CD14-positive monocyte (primary cell): ENCODE results near the gene UNKL. TPM values are rescaled to one million over a fixed set of nuclear protein-coding genes. Genes with fewer than 3 reads are reported as not detected.

ENCODE experiments used
- DNase-seq, 3 donors: peaks; one replicate each; pipeline ENCODE4 v3.0.0-alpha.2; 2011 to 2022
- H2AFZ ChIP-seq: 2 replicates; pipeline ENCODE4 v1.6.0; 2012; ENCODE audit warnings: mild to moderate bottlenecking, low read depth, low read length, inconsistent platforms; ENCODE audit not compliant: insufficient read depth, poor library complexity, severe bottlenecking
- H3K27ac ChIP-seq, 2 donors: 1 replicate in 1 of 2; 2 replicates in 1 of 2; pipeline ENCODE4 v1.5.1; 2012 to 2013; ENCODE audit warnings: low read length in 2 of 2, control low read depth in 1 of 2, inconsistent platforms in 1 of 2, low read depth in 1 of 2, mild to moderate bottlenecking in 1 of 2
- H3K27me3 ChIP-seq, 2 donors: one replicate each; pipeline versions ENCODE4 v1.6.0 to v1.6.1; 2011 to 2013; ENCODE audit warnings: low read length in 2 of 2; ENCODE audit not compliant: control insufficient read depth in 2 of 2, insufficient read depth in 2 of 2
- H3K36me3 ChIP-seq, 2 donors: replicated peaks in 1 of 2; 1 replicate in 1 of 2; 2 replicates in 1 of 2; pipeline versions ENCODE4 v1.5.1 to v1.6.1; 2012 to 2013; ENCODE audit warnings: low read length in 2 of 2, control low read depth in 1 of 2, inconsistent platforms in 1 of 2, mild to moderate bottlenecking in 1 of 2; ENCODE audit not compliant: insufficient read depth in 2 of 2, control insufficient read depth in 1 of 2
- H3K4me1 ChIP-seq, 2 donors: 1 replicate in 1 of 2; 2 replicates in 1 of 2; pipeline versions ENCODE4 v1.5.1 to v1.6.1; 2012 to 2013; ENCODE audit warnings: low read length in 2 of 2, control low read depth in 1 of 2, inconsistent platforms in 1 of 2, mild to moderate bottlenecking in 1 of 2, moderate library complexity in 1 of 2; ENCODE audit not compliant: insufficient read depth in 2 of 2, control insufficient read depth in 1 of 2
- H3K4me2 ChIP-seq: replicated peaks from 2 replicates; pipeline ENCODE3; 2012; ENCODE audit warnings: low read length, moderate library complexity, mild to moderate bottlenecking; ENCODE audit not compliant: poor library complexity, severe bottlenecking; ENCODE audit errors: extremely low read depth
- H3K4me3 ChIP-seq, 3 experiments: fragments of 200-600 bp in 1 of 3; sonication (generic) in 1 of 3; replicated peaks in 1 of 3; 1 replicate in 2 of 3; 2 replicates in 1 of 3; pipeline ENCODE4 v1.5.1; 2011 to 2013; ENCODE audit warnings: low read length in 3 of 3, mild to moderate bottlenecking in 3 of 3, control low read depth in 2 of 3, low read depth in 2 of 3, inconsistent platforms in 1 of 3, moderate library complexity in 1 of 3
- H3K79me2 ChIP-seq: 2 replicates; pipeline ENCODE4 v1.6.0; 2012; ENCODE audit warnings: mild to moderate bottlenecking, control low read depth, inconsistent platforms, low read length, moderate library complexity; ENCODE audit not compliant: insufficient read depth
- H3K9ac ChIP-seq: 2 replicates; pipeline ENCODE4 v1.6.0; 2017; ENCODE audit warnings: low read length, mild to moderate bottlenecking; ENCODE audit not compliant: insufficient read depth, poor library complexity, severe bottlenecking
- H3K9me3 ChIP-seq, 2 donors: replicated peaks in 1 of 2; 1 replicate in 1 of 2; 2 replicates in 1 of 2; pipeline versions ENCODE4 v1.5.1 to v1.6.1; 2012 to 2013; ENCODE audit warnings: low read length in 2 of 2, control low read depth in 1 of 2; ENCODE audit not compliant: control insufficient read depth in 1 of 2, insufficient read depth in 1 of 2
- H4K20me1 ChIP-seq: 2 replicates; pipeline ENCODE4 v1.6.0; 2012; ENCODE audit warnings: mild to moderate bottlenecking, low read length, control low read depth, moderate library complexity; ENCODE audit not compliant: insufficient read depth
- H3K27ac Mint-ChIP-seq, 7 donors: one replicate each; pipeline ENCODE4 v1.8.0; 2020; ENCODE audit warnings: mild to moderate bottlenecking in 7 of 7, mixed read lengths in 7 of 7, moderate library complexity in 6 of 7, inconsistent platforms in 2 of 7
- H3K27me3 Mint-ChIP-seq, 3 donors: one replicate each; pipeline ENCODE4 v1.8.0; 2021 to 2022; ENCODE audit warnings: low read depth in 3 of 3, mild to moderate bottlenecking in 3 of 3, mixed read lengths in 3 of 3, moderate library complexity in 3 of 3, inconsistent platforms in 1 of 3
- H3K36me3 Mint-ChIP-seq, 2 donors: one replicate each; pipeline ENCODE4 v1.8.0; 2020; ENCODE audit warnings: mixed read lengths in 2 of 2, inconsistent platforms in 1 of 2, mild to moderate bottlenecking in 1 of 2
- H3K4me1 Mint-ChIP-seq: one replicate; pipeline ENCODE4 v1.8.0; 2020; ENCODE audit warnings: mild to moderate bottlenecking, mixed read lengths
- H3K4me3 Mint-ChIP-seq, 2 donors: one replicate each; pipeline ENCODE4 v1.8.0; 2020; ENCODE audit warnings: mild to moderate bottlenecking in 2 of 2, mixed read lengths in 2 of 2, moderate library complexity in 1 of 2
- H3K9me3 Mint-ChIP-seq, 7 donors: one replicate each; pipeline ENCODE4 v1.8.0; 2020 to 2022; ENCODE audit warnings: mixed read lengths in 7 of 7, mild to moderate bottlenecking in 6 of 7, moderate library complexity in 6 of 7, inconsistent platforms in 2 of 7
- CTCF ChIP-seq: fragments of 200-600 bp; IDR thresholded peaks from one replicate; pipeline ENCODE4 v1.8.0; 2022; ENCODE audit warnings: antibody characterized with exemption, mild to moderate bottlenecking
- WGBS: methylation state at CpG from one replicate; pipeline ENCODE4 v1.1.5; 2013; ENCODE audit warnings: missing lambda C conversion rate; ENCODE audit not compliant: insufficient coverage; 5-methylcytosine and 5-hydroxymethylcytosine counted together
- intact Hi-C, 2 donors: fragments of 100-400 bp; cut with micrococcal nuclease; formaldehyde crosslinking; loops; one replicate each; pipeline versions ENCODE4 v1.15.0 to v1.15.1; 2023
- polyA plus RNA-seq, 3 donors: library from polyadenylated mRNA; depleted of rRNA in 1 of 3; unstranded in 2 of 3; stranded (reverse) in 1 of 3; fragments of 300-500 nt in 2 of 3; fragments of >200 nt in 1 of 3; fragmentation: Illumina TruSeq in 2 of 3; gene quantifications; 1 replicate in 2 of 3; 2 replicates in 1 of 3; pipeline ENCODE4 v1.2.3, GENCODE V29; 2012 to 2021

The UNKL gene
- polyA plus RNA-seq, 3 donors = 1.2 to 19.9 (median 2.2) TPM

GRCh38 chr16:1393613-1394176, 20.8 kb downstream of the UNKL start:
- WGBS = 97% methylated on average over 18 of the region's 21 CpGs

DNA sequence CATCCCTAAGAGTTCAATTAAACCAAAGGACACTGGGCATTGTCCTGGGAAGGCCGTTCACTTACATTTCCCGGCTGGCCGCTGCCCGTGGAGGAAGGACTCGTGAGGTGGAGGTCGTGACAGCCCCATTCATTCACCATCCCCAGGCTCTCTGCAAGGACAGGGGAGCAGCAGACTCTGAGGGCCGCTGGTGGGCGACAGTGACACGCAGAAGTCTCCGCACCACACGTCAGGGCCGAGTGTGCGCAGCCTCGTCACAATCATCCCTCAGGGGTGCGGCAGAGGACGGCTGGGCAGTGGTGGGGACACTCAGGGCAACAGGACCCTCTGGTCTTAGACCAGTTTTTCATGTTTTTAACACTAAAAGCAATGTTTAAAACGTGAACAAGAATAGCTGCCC, 21.7 kb downstream of the UNKL start:
- Histone ChIP-seq H3K79me2 (no peaks in the 10 kb centered on the region), H3K9ac (no peak overlapping the region), H3K27ac (no peak overlapping the region), H3K9me3 (no peaks in the 10 kb centered on the region), H3K36me3 (peaks cover 80 to 92% of the 10 kb centered on the region in 2 donors), H3K4me1 (no peaks in the 10 kb centered on the region), H3K4me3 (no peak overlapping the region), H3K4me2 (no peak overlapping the region), H2AFZ (no peak overlapping the region), H4K20me1 (peaks cover 28% of the 10 kb centered on the region), H3K27me3 (no peaks in the 10 kb centered on the region)
- Mint-ChIP-seq H3K36me3 (peaks cover 57 to 81% of the 10 kb centered on the region in 2 donors), H3K27me3 (peaks cover 0 to 3% (median 0%) of the 10 kb centered on the region in 3 donors), H3K9me3 (no peaks in the 10 kb centered on the region), H3K4me3 (no peak overlapping the region), H3K27ac (peak overlapping the region in 2 of 7 donors; percentile 20 to 36), H3K4me1 (no peaks in the 10 kb centered on the region)
- DNase-seq = no peak
- WGBS = 98% methylated on average over 9 of the region's 17 CpGs
- intact Hi-C loops = no loop called here
- TF ChIP-seq CTCF = no peak

More at GRCh38 chr16:1393613-1394176, 20.8 kb downstream of the UNKL start:
- Mint-ChIP-seq H3K27ac (no peak overlapping the region), H3K4me3 (no peak overlapping the region), H3K9me3 (no peaks in the 10 kb centered on the region), H3K27me3 (peaks cover 0 to 3% (median 0%) of the 10 kb centered on the region in 3 donors), H3K4me1 (no peaks in the 10 kb centered on the region), H3K36me3 (peaks cover 60 to 84% of the 10 kb centered on the region in 2 donors)
- intact Hi-C loops = no loop called here
- Histone ChIP-seq H3K27ac (no peak overlapping the region), H3K4me1 (no peaks in the 10 kb centered on the region), H3K79me2 (no peaks in the 10 kb centered on the region), H3K27me3 (no peaks in the 10 kb centered on the region), H3K36me3 (peaks cover 80 to 92% of the 10 kb centered on the region in 2 donors), H4K20me1 (peaks cover 23% of the 10 kb centered on the region), H3K9ac (no peak overlapping the region), H3K4me2 (no peak overlapping the region), H3K4me3 (no peak overlapping the region), H2AFZ (no peak overlapping the region), H3K9me3 (no peaks in the 10 kb centered on the region)
- no peak for TF ChIP-seq CTCF
- DNase-seq = no peak
